T-helper 1 cell (primary cell): ENCODE measurements around the gene URI1.
"Not testable (repeated sequence)": the region's sequence is repeated elsewhere in the genome, so short reads cannot be mapped to it uniquely, and the experiment has no call there.

Source experiments
- DNase-seq, 5 donors: peaks; one replicate each; pipeline ENCODE4 v3.0.0-alpha.2; 2012 to 2020

URI1 gene

DNA sequence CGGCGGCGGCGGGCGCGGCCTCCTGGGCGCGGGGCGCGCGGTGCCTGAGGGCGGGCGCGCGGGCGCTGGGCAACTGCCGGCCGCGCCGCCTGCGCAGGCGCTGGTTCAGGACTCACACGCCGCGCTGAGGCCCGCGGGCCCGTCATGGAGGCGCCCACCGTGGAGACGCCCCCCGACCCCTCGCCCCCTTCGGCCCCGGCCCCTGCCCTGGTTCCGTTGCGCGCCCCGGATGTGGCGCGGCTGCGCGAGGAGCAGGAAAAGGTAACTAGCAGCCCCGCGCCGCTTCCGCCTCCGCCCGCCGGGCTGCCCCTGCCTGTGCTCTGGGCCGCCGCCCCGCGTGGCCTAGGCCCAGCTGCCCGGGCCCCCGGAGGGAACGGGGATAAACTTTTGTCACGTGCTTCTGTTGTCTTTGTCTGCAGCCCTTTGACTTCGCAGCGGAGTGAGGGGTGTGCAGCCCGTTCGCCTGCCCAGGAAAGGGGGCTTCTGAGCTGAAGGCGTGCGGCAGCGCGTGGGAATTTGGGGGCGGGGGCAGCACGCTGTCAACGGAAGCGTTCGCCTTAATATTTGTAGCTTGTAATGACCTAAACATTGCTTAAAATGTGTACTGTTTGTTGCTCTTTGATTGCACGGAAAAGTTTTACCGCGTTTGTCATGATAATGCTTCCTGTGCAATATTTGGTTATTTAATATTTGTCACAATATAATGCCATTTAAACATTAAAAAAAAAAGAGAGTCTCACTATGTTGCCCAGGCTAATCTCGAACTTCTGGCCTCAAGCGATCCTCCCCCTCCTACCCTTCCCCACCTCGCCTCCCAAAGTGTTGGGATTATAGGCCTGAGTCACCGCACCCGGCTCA, 594 bp downstream of the URI1 start:
- DNase-seq = peak; percentile 54 to 78 (median 67)

DNA sequence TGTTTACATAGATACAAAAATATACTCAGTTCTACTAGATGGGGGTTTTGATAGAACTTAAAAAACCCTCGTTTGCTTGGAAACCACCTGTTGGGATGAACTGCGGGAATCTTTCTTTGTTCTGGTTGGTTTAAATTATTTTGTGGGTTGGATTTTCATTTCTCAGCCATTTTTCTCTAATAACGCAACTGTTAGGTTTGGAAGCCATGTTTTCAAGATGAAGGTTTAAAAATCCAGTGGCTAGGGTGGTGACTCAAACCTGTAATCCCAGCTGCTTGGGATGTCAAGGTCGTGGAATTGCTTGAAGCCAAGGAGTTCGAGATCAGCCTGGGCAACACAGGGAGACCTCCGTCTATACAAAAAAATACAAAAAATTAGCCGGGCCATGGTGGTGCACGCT, 1.6 kb downstream of the URI1 start:
- no peak for DNase-seq

- DNase-seq = peak in 1 of 5 donors; percentile 22
Observed at GRCh38 chr19:29944390-29945012, 2.5 kb downstream of the URI1 start.

DNA sequence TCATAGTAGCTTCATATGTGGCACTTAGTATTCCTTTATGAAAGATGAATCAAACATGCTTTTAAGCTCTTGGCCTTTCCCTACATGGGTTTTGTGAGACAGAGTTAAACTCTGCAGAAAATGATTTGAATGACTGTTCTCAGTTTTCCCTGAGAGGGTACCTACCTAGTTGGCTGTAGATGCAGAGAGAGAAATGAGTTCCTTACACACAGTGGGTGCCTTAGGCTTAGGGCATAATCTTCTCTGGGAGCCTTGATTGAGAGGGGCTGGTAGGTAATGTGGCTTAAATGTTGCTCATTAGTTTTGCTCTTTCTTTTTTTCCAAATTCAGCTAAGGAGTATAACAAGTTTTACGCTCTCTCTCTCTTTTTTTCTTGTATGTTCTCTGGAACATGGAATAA, 3.0 kb downstream of the URI1 start:
- no peak for DNase-seq

GRCh38 chr19:29945433-29945832, 3.4 kb downstream of the URI1 start:
- DNase-seq = no peak

DNA sequence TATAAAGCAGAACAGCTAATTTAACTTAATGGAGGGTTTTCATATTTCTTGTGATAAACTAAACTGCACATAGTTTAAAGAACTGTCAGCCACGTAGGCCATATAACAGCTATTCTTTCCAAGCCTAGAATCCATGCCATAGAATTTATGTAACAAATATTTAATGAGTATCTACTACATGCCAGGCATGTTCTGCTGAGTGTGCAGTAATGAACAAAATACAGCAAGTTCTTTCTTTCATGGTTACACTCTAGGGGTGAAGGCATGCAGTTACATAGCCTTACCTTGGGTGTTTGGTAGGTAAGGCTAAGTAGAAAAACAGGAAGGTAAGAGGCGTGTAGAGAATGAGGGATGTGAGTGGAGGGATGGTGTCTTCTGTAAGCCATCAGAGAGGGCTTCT, 4.6 kb downstream of the URI1 start:
- DNase-seq = no peak

- DNase-seq = peak in 1 of 5 donors; percentile 44
Observed at GRCh38 chr19:29947871-29948270, 5.8 kb downstream of the URI1 start.

DNA sequence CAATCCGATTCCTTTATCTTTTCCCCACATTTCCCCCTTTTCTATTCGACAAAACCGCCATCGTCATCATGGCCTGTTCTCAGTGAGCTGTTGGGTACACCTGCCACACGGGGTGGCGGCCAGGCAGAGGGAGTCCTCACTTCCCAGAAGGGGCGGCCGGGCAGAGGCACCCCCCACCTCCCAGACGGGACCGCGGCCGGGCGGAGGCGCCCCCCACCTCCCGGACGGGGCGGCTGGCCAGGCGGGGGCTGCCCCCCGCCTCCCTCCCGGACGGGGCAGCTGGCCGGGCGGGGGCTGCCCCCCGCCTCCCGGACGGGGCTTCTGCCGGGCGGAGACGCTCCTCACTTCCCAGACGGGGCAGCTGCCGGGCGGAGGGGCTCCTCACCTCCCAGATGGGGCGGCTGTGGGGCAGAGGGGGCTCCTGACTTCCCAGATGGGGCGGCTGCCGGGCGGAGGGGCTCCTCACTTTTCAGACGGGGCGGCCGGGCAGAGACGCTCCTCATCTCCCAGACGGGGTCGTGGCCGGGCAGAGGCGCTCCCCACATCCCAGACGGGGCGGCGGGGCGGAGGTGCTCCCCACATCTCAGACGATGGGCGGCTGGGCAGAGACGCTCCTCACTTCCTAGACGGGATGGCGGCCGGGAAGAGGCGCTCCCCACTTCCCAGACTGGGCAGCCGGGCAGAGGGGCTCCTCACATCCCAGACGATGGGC, 6.9 kb downstream of the URI1 start:
- not testable (repeated sequence) for DNase-seq

DNA sequence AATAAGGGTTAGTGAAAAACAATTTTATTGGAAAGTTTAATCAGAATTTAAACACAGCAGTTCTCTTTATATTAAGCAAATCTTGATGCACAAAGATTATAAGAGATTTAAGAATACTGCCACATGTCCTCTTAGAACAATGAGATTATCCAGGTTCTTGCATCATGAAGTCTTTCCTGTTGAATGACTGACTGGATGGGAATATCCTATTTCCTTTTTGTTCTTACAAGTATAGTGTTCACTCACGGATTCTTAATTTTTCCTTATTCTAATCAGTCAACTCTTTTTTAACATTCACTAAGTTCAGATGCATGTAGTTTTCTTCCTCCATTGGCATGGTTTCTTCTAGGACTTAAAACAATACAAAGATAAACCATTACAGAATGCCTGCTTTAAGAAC, 10.1 kb downstream of the URI1 start:
- no peak for DNase-seq

DNA sequence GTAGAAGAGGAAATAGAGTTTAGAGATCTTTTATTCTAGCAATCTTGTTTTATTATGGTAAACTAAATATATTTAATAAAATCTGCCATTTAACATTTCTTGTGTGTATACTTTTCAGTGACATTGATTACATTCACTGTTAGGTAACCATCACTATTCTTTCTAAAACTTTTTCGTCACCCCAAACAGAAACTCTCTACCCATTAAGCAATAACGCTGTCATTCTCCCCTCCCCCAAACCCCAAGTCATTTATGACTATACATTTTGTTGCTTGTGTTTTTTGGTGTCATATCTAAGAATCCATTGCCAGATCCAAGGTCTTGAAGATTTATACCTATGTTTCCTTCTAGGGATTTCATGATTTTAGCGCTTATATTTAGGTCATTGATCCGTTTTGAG, 10.6 kb downstream of the URI1 start:
- peak in 1 of 5 donors; percentile 22 for DNase-seq

- DNase-seq = no peak
Observed at GRCh38 chr19:29953352-29954247, 11.6 kb downstream of the URI1 start.

- no peak for DNase-seq
Observed at GRCh38 chr19:29956855-29957254, 14.8 kb downstream of the URI1 start.

DNA sequence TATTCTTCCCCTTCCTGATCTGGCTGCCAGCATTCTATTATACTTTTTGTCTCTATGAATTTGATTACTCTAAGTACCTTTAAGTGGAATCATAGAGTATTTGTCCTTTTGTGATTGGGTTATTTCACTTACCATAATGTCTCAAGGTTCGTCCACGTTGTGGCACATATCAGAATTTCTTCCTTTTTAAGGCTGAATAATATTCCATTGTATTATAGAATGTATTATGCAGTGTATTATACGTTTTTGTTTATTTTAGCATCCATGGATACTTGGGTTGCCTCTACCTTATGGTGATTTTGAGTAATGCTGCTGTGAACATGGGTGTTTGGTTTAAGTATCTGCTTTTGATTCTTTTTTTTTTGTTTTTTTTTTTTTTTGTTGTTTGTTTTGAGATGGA, 19.3 kb downstream of the URI1 start:
- DNase-seq = no peak

DNA sequence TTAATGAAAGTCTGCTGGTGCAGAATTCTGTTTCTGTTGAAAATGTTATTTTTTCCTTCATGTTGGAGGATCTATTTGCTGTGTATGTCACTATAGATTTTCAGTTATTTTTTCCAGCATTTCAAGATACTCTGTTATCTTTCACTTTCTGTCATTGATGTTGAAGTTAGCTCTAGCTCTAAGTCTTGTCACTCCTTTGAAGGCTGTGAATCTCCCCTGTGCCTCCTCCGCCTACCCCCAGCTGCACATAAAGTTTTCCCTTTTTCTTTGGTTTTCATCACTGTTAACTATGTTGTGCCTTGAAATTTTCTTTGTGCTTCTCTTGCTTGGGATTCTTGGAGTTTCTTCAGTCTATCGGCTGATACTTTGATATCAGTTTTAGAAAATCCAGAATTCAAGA, 20.8 kb downstream of the URI1 start:
- no peak for DNase-seq

GRCh38 chr19:29963576-29963975, 21.5 kb downstream of the URI1 start:
- DNase-seq = no peak

GRCh38 chr19:29964171-29964570, 22.1 kb downstream of the URI1 start:
- no peak for DNase-seq

DNA sequence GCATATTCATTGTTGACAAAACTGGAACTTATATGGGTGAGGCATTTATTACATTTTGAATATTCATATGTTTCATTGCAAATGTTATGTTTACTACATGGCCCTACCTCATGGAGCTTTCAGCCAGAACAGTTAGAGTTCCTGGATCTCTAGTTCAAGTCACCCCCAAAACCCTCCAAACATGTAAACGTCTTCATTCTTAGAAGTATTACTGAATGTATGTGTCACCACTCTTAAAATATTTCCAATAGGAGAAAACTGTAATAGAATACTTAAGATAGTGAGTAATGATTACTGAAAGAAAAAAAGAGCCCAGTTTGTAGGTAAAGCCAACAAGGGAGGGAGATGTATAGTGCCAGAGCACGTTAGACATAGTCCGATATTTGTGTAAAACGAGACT, 23.5 kb downstream of the URI1 start:
- DNase-seq = no peak

DNA sequence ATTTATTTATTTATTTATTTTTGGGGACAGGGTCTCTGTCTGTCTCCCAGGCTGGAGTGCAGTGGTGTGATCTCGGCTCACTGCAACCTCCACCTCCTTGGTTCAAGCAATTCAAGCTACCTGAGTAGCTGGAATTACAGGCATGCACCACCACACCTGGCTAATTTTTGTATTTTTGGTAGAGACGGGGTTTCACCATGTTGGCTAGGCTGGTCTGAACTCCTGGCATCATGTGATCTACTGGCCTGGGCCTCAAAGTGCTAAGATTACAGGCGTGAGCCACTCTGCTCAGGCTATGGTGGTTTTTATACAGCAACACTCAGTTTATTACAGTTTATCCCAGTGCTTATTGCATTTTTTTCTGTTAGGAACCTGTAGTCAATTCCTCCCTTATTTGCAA, 24.1 kb downstream of the URI1 start:
- DNase-seq = not testable (repeated sequence)

DNA sequence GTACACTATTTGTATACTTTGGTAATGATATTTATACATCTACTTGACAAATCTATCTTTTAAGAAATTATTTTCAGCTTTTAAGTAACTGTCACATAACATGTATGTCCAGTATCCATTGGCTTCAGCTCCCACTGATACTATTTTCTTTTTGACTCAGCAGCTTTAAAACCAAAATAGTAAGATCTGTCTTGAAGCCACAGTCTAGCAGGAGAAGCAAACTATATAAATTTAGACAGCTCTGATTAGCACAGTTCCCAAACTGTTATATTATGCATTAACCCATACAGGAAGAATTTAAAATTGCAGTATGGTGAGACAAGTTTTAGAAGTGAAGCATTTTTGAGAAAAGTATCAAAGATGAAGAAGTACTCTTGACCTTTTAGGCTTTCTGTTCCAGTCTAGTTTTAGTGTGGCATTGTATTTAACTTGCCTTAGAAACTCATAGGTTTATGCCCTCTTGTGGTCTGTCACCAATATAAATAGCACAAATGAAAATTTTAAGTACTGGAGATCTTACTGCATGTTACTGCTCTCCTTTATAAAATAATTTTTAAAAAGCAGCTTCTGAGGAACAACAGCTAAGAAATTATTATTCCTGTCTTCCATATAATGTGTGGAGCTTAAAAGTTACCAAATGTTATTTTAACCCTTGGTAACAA, 24.7 kb downstream of the URI1 start:
- DNase-seq = no peak

GRCh38 chr19:29967623-29968022, 25.6 kb downstream of the URI1 start:
- no peak for DNase-seq

GRCh38 chr19:29969891-29970290, 27.9 kb downstream of the URI1 start:
- DNase-seq = no peak

GRCh38 chr19:29971002-29971401, 29.0 kb downstream of the URI1 start:
- no peak for DNase-seq
